IPS-18a (cell line): Measurements from ENCODE around the gene NLE1.
"Not testable (repeated sequence)": the region's sequence is repeated elsewhere in the genome, so short reads cannot be mapped to it uniquely, and the experiment has no call there.

Source experiments
- H3K27ac ChIP-seq: one replicate; pipeline ENCODE4 v1.5.1; 2013; ENCODE audit warnings: low read length
- H3K27me3 ChIP-seq: one replicate; pipeline ENCODE4 v1.6.1; 2013; ENCODE audit warnings: mild to moderate bottlenecking, low read length; ENCODE audit not compliant: control insufficient read depth, insufficient read depth
- H3K36me3 ChIP-seq: one replicate; pipeline ENCODE4 v1.6.1; 2013; ENCODE audit warnings: low read depth, low read length; ENCODE audit not compliant: control insufficient read depth
- H3K4me1 ChIP-seq: one replicate; pipeline ENCODE4 v1.6.1; 2013; ENCODE audit warnings: low read depth, low read length; ENCODE audit not compliant: control insufficient read depth
- H3K4me3 ChIP-seq: one replicate; pipeline ENCODE4 v1.5.1; 2013; ENCODE audit warnings: low read length
- H3K9ac ChIP-seq: one replicate; pipeline ENCODE4 v1.6.1; 2013; ENCODE audit warnings: mild to moderate bottlenecking, low read length, moderate library complexity
- H3K9me3 ChIP-seq: one replicate; pipeline ENCODE4 v1.6.1; 2013; ENCODE audit warnings: low read depth, low read length; ENCODE audit not compliant: control insufficient read depth

The NLE1 gene

DNA sequence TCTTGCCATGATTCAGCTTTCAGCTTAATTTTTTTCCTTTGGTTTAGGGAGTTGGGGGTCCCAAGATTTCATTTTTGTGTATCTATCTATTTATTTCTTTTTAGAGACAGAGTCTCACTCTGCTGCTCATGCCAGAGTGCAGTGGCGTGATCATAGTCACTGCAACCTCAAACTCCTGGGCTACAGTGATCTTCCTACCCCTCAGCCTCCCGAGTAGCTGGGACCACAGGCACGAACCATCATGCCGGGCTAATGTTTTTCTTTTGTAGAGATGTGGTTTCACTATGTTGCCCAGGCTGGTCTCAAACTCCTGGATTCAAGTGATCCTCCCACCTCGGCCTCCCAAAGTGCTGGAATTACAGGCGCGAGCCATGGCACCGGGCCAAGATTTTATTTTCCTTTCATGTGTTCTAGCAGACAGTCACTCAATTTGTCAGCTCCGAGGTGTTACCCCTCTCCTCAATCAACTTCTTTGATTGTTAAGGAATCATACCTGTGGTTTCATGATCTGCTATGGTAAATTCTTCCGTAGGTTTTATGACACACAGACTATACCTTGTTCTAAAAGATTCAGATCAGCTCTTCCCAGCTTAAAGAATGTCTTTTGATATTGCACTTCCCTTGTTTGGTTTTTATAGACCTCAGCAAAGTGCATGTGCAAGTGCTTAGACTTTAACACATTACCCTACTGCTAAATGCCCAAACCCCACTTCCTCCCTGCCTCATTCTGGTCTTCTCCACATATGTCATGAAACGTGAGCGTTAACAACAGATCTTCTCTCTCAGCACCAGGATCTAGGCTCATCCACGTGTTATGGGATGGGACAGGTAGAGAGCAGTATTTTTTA is 18.5 kb upstream of the NLE1 start:
- Histone ChIP-seq H3K27me3 (no peaks in the 10 kb centered on the region), H3K27ac (no peak overlapping the region), H3K9me3 (no peaks in the 10 kb centered on the region), H3K36me3 (no peaks in the 10 kb centered on the region), H3K4me1 (peaks cover 6% of the 10 kb centered on the region), H3K9ac (no peak overlapping the region), H3K4me3 (no peak overlapping the region)

- no peaks in the 10 kb centered on the region for H3K36me3 ChIP-seq
- H3K9me3 ChIP-seq, result no peaks in the 10 kb centered on the region
- no peak overlapping the region for H3K4me3 ChIP-seq
- no peaks in the 10 kb centered on the region for H3K27me3 ChIP-seq
- peaks cover 6% of the 10 kb centered on the region for H3K4me1 ChIP-seq
- H3K27ac ChIP-seq, result no peak overlapping the region
- H3K9ac ChIP-seq, result no peak overlapping the region
These were observed 17.8 kb upstream of the NLE1 start for GRCh38 chr17:35159940-35160339.

DNA sequence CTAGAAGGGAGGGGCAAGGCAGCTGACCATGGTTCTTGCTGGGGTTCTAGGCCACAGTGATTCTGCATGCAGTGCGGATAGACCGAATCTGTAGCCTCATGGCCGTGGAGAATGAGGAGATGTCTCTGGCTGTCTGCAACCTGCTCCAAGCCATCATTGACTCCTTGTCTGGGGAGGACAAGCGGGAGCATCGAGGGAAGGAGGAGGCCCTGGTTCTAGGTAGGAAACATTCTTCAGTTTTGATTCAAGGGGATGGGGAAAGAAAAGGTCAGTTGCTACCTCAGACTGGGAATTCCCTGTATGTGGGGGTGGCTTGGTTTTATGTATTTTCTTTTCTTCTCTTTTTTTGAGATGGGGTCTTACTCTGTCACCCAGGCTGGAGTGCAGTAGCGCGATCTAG is 13.1 kb upstream of the NLE1 start:
- no peaks in the 10 kb centered on the region for H3K4me1 ChIP-seq
- no peak overlapping the region for H3K27ac ChIP-seq
- no peaks in the 10 kb centered on the region for H3K9me3 ChIP-seq
- no peaks in the 10 kb centered on the region for H3K27me3 ChIP-seq
- no peak overlapping the region for H3K4me3 ChIP-seq
- H3K36me3 ChIP-seq, result no peaks in the 10 kb centered on the region
- H3K9ac ChIP-seq, result no peak overlapping the region

DNA sequence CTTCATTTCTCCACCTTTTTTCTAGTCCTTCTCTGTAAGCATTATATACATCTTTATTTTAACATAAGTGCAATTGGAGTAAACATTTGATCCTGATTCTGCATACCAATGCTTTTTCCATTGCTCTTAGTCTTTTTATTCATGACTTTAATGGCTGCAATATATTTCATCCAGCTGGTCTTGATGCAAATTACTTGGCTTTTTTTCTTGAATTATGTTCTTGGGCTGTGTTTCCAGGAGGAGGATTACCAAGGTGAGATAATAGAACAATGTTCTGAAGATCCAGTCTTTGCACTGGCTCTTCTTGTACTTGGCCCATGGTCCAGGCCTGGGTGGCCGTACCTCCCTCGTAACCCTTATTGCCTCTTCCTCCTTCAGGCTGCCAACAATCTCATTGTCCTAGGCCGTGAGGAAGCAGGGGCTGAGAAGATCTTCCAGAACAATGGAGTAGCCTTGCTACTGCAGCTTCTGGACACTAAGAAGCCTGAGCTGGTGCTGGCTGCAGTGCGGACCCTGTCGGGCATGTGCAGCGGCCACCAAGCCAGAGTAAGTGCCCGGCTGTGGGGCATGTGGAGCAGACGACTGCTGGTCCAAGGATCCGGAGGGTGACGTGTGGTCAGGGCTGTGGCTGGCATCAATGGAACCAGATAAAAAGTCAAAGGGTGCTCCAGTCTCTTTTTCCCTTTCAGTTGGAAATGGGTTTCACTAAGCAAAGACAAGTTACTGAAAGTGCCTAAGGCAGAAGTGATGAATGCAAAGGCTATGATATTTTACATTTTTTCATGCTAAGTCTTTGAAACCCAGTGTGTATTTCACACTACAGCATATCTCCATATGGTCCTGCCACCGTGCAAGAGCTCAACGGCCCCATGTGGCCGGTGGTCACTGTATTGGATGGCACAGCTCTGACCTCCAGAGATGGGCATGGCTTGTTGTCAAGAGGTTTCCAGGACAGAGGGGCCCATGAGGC is 12.4 kb upstream of the NLE1 start:
- Histone ChIP-seq H3K4me1 (no peaks in the 10 kb centered on the region), H3K27me3 (no peaks in the 10 kb centered on the region), H3K9ac (no peak overlapping the region), H3K9me3 (no peaks in the 10 kb centered on the region), H3K36me3 (no peaks in the 10 kb centered on the region), H3K4me3 (no peak overlapping the region), H3K27ac (no peak overlapping the region)

- no peak overlapping the region for H3K27ac ChIP-seq
- no peak overlapping the region for H3K9ac ChIP-seq
- no peaks in the 10 kb centered on the region for H3K27me3 ChIP-seq
- H3K9me3 ChIP-seq, result no peaks in the 10 kb centered on the region
- H3K4me3 ChIP-seq, result no peak overlapping the region
- no peaks in the 10 kb centered on the region for H3K4me1 ChIP-seq
- H3K36me3 ChIP-seq, result no peaks in the 10 kb centered on the region
These were observed 10.5 kb upstream of the NLE1 start for GRCh38 chr17:35152421-35153140.

DNA sequence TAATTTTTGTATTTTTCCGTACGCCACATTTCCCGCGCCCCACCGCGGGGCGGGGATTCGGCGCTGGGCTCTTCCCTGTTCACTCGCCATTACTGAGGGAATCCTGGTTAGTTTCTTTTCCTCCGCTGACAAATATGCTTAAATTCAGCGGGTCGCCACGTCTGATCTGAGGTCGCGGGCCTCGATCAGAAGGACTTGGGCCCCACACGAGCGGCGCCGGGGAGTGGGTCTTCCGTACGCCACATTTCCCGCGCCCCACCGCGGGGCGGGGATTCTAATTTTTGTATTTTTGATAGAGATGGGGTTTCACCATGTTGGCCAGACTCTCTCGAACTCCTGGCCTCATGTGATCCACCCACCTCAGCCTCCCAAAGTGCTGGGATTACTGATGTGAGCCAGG is 9.0 kb upstream of the NLE1 start:
- H3K27ac ChIP-seq, result not testable (repeated sequence)

GRCh38 chr17:35149941-35150340 is 7.8 kb upstream of the NLE1 start:
- no peak overlapping the region for H3K4me3 ChIP-seq
- no peaks in the 10 kb centered on the region for H3K36me3 ChIP-seq
- no peaks in the 10 kb centered on the region for H3K27me3 ChIP-seq

More for the DNA sequence above, 9.0 kb upstream of the NLE1 start:
- H3K27me3 ChIP-seq, H3K9me3 ChIP-seq, H3K9ac ChIP-seq, H3K4me3 ChIP-seq, H3K36me3 ChIP-seq, H3K4me1 ChIP-seq: not testable (repeated sequence)

GRCh38 chr17:35148144-35148543 is 6.0 kb upstream of the NLE1 start:
- no peak overlapping the region for H3K4me3 ChIP-seq
- no peaks in the 10 kb centered on the region for H3K36me3 ChIP-seq

More at GRCh38 chr17:35149941-35150340, 7.8 kb upstream of the NLE1 start:
- no peak overlapping the region for H3K27ac ChIP-seq
- no peak overlapping the region for H3K9ac ChIP-seq
- H3K4me1 ChIP-seq, result no peaks in the 10 kb centered on the region
- no peaks in the 10 kb centered on the region for H3K9me3 ChIP-seq

GRCh38 chr17:35147375-35147905 is 5.3 kb upstream of the NLE1 start, which contains the start of gene UNC45B:
Gene UNC45B, plus strand, starts transcription at chr17:35147817. Its CDS starts 447 bp downstream, at chr17:35148264.
- Histone ChIP-seq H3K4me3 (no peak within 1 kb of the TSS), H3K36me3 (no peaks in the 10 kb centered on the region), H3K4me1 (no peaks in the 10 kb centered on the region), H3K27ac (no peak within 1 kb of the TSS), H3K9me3 (no peaks in the 10 kb centered on the region), H3K27me3 (no peaks in the 10 kb centered on the region), H3K9ac (no peak within 1 kb of the TSS)

More at GRCh38 chr17:35148144-35148543, 6.0 kb upstream of the NLE1 start:
- Histone ChIP-seq H3K9me3 (no peaks in the 10 kb centered on the region), H3K27me3 (no peaks in the 10 kb centered on the region), H3K9ac (no peak overlapping the region), H3K27ac (no peak overlapping the region), H3K4me1 (no peaks in the 10 kb centered on the region)

- Histone ChIP-seq H3K36me3 (no peaks in the 10 kb centered on the region), H3K4me1 (no peaks in the 10 kb centered on the region), H3K9me3 (no peaks in the 10 kb centered on the region), H3K27ac (no peak overlapping the region), H3K9ac (no peak overlapping the region), H3K4me3 (no peak overlapping the region), H3K27me3 (no peaks in the 10 kb centered on the region)
These were observed 4.2 kb upstream of the NLE1 start for GRCh38 chr17:35146214-35146833.
